PC-9 (cell line): ENCODE data around the gene PVALB. TPM values are rescaled to one million over a fixed set of nuclear protein-coding genes. Genes with fewer than 3 reads are reported as not detected.

Experiments used
- BruUV-seq: library from RNA; stranded (reverse); fragments of 400-500 nt; replicated peaks from 2 replicates; lab custom pipeline; 2021; lab: Mats Ljungman, UMichigan
- CTCF ChIA-PET: fragments of 300-600 bp; sonication (Branson Sonifier 250); formaldehyde crosslinking; loops from one replicate; lab custom pipeline; 2022; ENCODE audit warnings: antibody characterized with exemption; lab: Charles Lee
- POLR2A ChIA-PET: fragments of 300-600 bp; sonication (Branson Sonifier 250); formaldehyde crosslinking; loops from one replicate; lab custom pipeline; 2022; ENCODE audit warnings: antibody characterized with exemption; ENCODE audit not compliant: unreplicated experiment; lab: Charles Lee
- DNase-seq, 2 experiments: peaks; one replicate each; pipeline versions ENCODE4 v3.0.0 to v3.0.0-alpha.2; 2015 to 2022; ENCODE audit warnings: mixed read lengths in 1 of 2
- H2AFZ ChIP-seq: fragments of 200-600 bp; sonication (generic); 2 replicates; pipeline ENCODE4 v1.8.1; 2017; ENCODE audit warnings: antibody characterized with exemption
- H3F3A ChIP-seq: fragments of 200-600 bp; sonication (generic); 2 replicates; pipeline ENCODE4 v1.8.1; 2017; ENCODE audit warnings: antibody characterized with exemption, mild to moderate bottlenecking, low read depth; ENCODE audit not compliant: insufficient read depth
- H3K27ac ChIP-seq: fragments of 200-600 bp; sonication (generic); 2 replicates; pipeline ENCODE4 v1.6.1; 2016; ENCODE audit warnings: mixed run types
- H3K27me3 ChIP-seq: fragments of 200-600 bp; sonication (generic); 2 replicates; pipeline ENCODE4 v1.6.1; 2016; ENCODE audit warnings: low read depth, mixed run types; ENCODE audit not compliant: insufficient read depth
- H3K36me3 ChIP-seq: fragments of 200-600 bp; sonication (generic); 2 replicates; pipeline ENCODE4 v1.6.1; 2016; ENCODE audit warnings: low read depth, mixed run types
- H3K4me1 ChIP-seq: fragments of 200-600 bp; sonication (generic); replicated peaks from 2 replicates; pipeline ENCODE4 v1.6.1; 2016; ENCODE audit warnings: mixed run types; ENCODE audit not compliant: insufficient read depth
- H3K4me2 ChIP-seq: fragments of 200-600 bp; sonication (generic); 2 replicates; pipeline ENCODE4 v1.6.1; 2017; ENCODE audit warnings: mixed run types
- H3K4me3 ChIP-seq: fragments of 200-600 bp; sonication (generic); 2 replicates; pipeline ENCODE4 v1.6.1; 2016; ENCODE audit warnings: mixed run types
- H3K79me2 ChIP-seq: fragments of 200-600 bp; sonication (generic); 2 replicates; pipeline ENCODE4 v1.6.1; 2017; ENCODE audit warnings: low read depth, mixed run types
- H3K9me2 ChIP-seq: fragments of 200-600 bp; sonication (generic); 2 replicates; pipeline ENCODE4 v1.8.1; 2017; ENCODE audit warnings: mild to moderate bottlenecking; ENCODE audit not compliant: insufficient read depth
- H3K9me3 ChIP-seq: fragments of 200-600 bp; sonication (generic); 2 replicates; pipeline ENCODE4 v1.8.1; 2016; ENCODE audit warnings: low read depth; ENCODE audit not compliant: insufficient read depth
- H4K20me1 ChIP-seq: fragments of 200-600 bp; sonication (generic); 2 replicates; pipeline ENCODE4 v1.8.1; 2017; ENCODE audit not compliant: insufficient read depth
- CTCF ChIP-seq: fragments of 200-600 bp; sonication (generic); conservative IDR thresholded peaks from 2 replicates; pipeline ENCODE4 v1.6.1; 2017; ENCODE audit warnings: mixed run types, antibody characterized with exemption, mild to moderate bottlenecking, moderate library complexity
- EZH2 ChIP-seq: fragments of 200-600 bp; sonication (generic); IDR thresholded peaks from 2 replicates; pipeline ENCODE4 v1.8.0; 2017; ENCODE audit warnings: antibody characterized with exemption, low read depth
- intact Hi-C: fragments of 100-400 bp; cut with micrococcal nuclease; formaldehyde crosslinking; loops from one replicate; pipeline ENCODE4 v1.10.0; 2022; ENCODE audit not compliant: unreplicated experiment
- total RNA-seq: library from RNA; stranded (reverse); gene quantifications from 2 replicates; pipeline ENCODE4 v1.2.3, GENCODE V29; 2021

PVALB gene
- total RNA-seq, 1 experiment from 2014 or later: not detected

- no peak for DNase-seq
- no TSS peak for BruUV-seq
- POLR2A ChIA-PET: no interaction called here
- H3K27me3 ChIP-seq: peaks cover 70% of the 10 kb centered on the region
- no peak overlapping the region for H2AFZ ChIP-seq
- H3K79me2 ChIP-seq: no peaks in the 10 kb centered on the region
- no peaks in the 10 kb centered on the region for H3K9me3 ChIP-seq
- 0 out of 2 replicates have a peak, but pooled peaks cover 5% of the 10 kb centered on the region for H3K4me1 ChIP-seq
- intact Hi-C loops: no loop called here
- no peak overlapping the region for H3K4me3 ChIP-seq
- no peak overlapping the region for H3K27ac ChIP-seq
- TF ChIP-seq EZH2 (no peak), CTCF (no peak)
- no peaks in the 10 kb centered on the region for H3K36me3 ChIP-seq
- H3K4me2 ChIP-seq: no peak overlapping the region
- no peaks in the 10 kb centered on the region for H3F3A ChIP-seq
- CTCF ChIA-PET: no interaction called here
- no peaks in the 10 kb centered on the region for H4K20me1 ChIP-seq
- no peaks in the 10 kb centered on the region for H3K9me2 ChIP-seq
These were observed 2.0 kb downstream of the PVALB start for GRCh38 chr22:36814801-36815200.

GRCh38 chr22:36811094-36811800, 5.6 kb downstream of the PVALB start:
- TF ChIP-seq CTCF: no peak
- no peak for TF ChIP-seq EZH2
- ChIA-PET POLR2A (no interaction called here), CTCF (no interaction called here)
- DNase-seq: no peak
- intact Hi-C loops: no loop called here
- no peaks in the 10 kb centered on the region for H4K20me1 ChIP-seq
- H3K4me3 ChIP-seq: no peak overlapping the region
- H3K27me3 ChIP-seq: peaks cover 36% of the 10 kb centered on the region
- no peak overlapping the region for H3K27ac ChIP-seq
- no peaks in the 10 kb centered on the region for H3K79me2 ChIP-seq
- no peak overlapping the region for H3K4me2 ChIP-seq
- no peaks in the 10 kb centered on the region for H3K9me3 ChIP-seq
- H3K36me3 ChIP-seq: no peaks in the 10 kb centered on the region
- H3F3A ChIP-seq: no peaks in the 10 kb centered on the region
- H2AFZ ChIP-seq: no peak overlapping the region
- peaks cover 22% of the 10 kb centered on the region for H3K4me1 ChIP-seq
- BruUV-seq: no TSS peak
- no peaks in the 10 kb centered on the region for H3K9me2 ChIP-seq

- peaks cover 31% of the 10 kb centered on the region; the same call in 1 of the 2 replicates for H3K27me3 ChIP-seq
- no peaks in the 10 kb centered on the region for H3K9me3 ChIP-seq
- no peaks in the 10 kb centered on the region for H3K9me2 ChIP-seq
- H3K79me2 ChIP-seq: no peaks in the 10 kb centered on the region
- no peak for TF ChIP-seq CTCF
- TF ChIP-seq EZH2: no peak
- peak overlapping the region; percentile 1; the same call in 1 of the 2 replicates for H3K4me2 ChIP-seq
- H3K36me3 ChIP-seq: no peaks in the 10 kb centered on the region
- no peak for DNase-seq
- POLR2A ChIA-PET: no interaction called here
- H2AFZ ChIP-seq: no peak overlapping the region
- H3K4me1 ChIP-seq: peaks cover 22% of the 10 kb centered on the region
- H3F3A ChIP-seq: no peaks in the 10 kb centered on the region
- no peak overlapping the region for H3K4me3 ChIP-seq
- intact Hi-C loops: no loop called here
- CTCF ChIA-PET: no interaction called here
- BruUV-seq: no TSS peak
- no peak overlapping the region for H3K27ac ChIP-seq
- no peaks in the 10 kb centered on the region for H4K20me1 ChIP-seq
These were observed 7.5 kb downstream of the PVALB start for GRCh38 chr22:36809351-36809750.
